ENCODE results near the gene MORC2.

DNA sequence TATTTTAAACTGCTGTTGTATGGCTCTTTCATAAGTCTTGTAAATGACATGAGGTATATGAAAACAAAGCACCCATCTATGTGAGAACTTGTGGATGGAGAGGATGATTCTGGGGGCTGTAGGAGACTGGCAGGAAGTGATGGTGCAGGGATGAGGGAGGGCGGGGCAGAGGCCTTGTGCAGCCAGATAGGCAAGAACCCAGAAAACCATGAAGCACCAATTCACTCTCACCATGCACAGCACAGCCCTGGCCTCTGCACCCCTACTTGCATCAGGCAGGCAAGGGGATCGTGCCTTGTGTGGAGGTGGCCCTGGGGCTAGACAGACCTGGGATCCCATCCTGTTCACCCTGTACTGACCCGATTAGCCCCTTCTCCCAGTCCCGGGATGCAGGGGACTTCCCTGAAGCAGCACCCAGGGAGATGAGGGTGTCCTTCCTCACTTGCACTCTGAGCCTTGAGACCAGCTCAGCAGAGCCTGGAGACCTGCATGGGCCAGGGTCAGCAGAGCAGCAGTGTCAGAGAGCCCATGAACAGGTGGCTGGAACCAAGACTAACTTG, 85.5 kb downstream of the MORC2 start:
- TF ChIP-seq, protein P1, sequence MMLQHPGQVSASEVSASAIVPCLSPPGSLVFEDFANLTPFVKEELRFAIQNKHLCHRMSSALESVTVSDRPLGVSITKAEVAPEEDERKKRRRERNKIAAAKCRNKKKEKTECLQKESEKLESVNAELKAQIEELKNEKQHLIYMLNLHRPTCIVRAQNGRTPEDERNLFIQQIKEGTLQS (IDR thresholded peaks at IDR 0.05): no peak
- TF ChIP-seq, protein P1 (CRISPR knock-in tag; conservative IDR thresholded peaks at IDR 0.05): no peak
- no peak for TF ChIP-seq CBX5 (IDR thresholded peaks at IDR 0.05; ENCODE audit: borderline replicate concordance, low read depth)
- TF ChIP-seq MYNN (IDR thresholded peaks at IDR 0.05): no peak
- TF ChIP-seq MYNN (CRISPR knock-in tag; IDR thresholded peaks at IDR 0.05): no peak
- TF ChIP-seq FOXO4 (CRISPR knock-in tag; IDR thresholded peaks at IDR 0.05): no peak
- no peak for TF ChIP-seq FIP1L1 (IDR thresholded peaks at IDR 0.05; ENCODE audit: low read depth, low read length, poor library complexity, severe bottlenecking)
- TF ChIP-seq RAD21 (CRISPR knock-in tag; conservative IDR thresholded peaks at IDR 0.05 in 1 of 2, IDR thresholded peaks at IDR 0.05 in 1 of 2): no peak
- TF ChIP-seq, protein P2, sequence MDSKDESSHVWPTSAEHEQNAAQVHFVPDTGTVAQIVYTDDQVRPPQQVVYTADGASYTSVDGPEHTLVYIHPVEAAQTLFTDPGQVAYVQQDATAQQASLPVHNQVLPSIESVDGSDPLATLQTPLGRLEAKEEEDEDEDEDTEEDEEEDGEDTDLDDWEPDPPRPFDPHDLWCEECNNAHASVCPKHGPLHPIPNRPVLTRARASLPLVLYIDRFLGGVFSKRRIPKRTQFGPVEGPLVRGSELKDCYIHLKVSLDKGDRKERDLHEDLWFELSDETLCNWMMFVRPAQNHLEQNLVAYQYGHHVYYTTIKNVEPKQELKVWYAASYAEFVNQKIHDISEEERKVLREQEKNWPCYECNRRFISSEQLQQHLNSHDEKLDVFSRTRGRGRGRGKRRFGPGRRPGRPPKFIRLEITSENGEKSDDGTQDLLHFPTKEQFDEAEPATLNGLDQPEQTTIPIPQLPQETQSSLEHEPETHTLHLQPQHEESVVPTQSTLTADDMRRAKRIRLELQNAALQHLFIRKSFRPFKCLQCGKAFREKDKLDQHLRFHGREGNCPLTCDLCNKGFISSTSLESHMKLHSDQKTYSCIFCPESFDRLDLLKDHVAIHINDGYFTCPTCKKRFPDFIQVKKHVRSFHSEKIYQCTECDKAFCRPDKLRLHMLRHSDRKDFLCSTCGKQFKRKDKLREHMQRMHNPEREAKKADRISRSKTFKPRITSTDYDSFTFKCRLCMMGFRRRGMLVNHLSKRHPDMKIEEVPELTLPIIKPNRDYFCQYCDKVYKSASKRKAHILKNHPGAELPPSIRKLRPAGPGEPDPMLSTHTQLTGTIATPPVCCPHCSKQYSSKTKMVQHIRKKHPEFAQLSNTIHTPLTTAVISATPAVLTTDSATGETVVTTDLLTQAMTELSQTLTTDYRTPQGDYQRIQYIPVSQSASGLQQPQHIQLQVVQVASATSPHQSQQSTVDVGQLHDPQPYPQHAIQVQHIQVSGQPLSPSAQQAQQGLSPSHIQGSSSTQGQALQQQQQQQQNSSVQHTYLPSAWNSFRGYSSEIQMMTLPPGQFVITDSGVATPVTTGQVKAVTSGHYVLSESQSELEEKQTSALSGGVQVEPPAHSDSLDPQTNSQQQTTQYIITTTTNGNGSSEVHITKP (IDR thresholded peaks at IDR 0.05; ENCODE audit: partially characterized antibody): no peak
- no peak for TF ChIP-seq PATZ1 (CRISPR knock-in tag; IDR thresholded peaks at IDR 0.05; ENCODE audit: borderline replicate concordance)

Data from K562 (cell line).